GM21529 (cell line): ENCODE measurements around the gene OR2W3.

Experiments used
- ATAC-seq: cut with Tn5 transposase; IDR thresholded peaks from one replicate; pipeline ENCODE4 v1.9.1; 2021; ENCODE audit not compliant: unreplicated experiment

OR2W3 gene

DNA sequence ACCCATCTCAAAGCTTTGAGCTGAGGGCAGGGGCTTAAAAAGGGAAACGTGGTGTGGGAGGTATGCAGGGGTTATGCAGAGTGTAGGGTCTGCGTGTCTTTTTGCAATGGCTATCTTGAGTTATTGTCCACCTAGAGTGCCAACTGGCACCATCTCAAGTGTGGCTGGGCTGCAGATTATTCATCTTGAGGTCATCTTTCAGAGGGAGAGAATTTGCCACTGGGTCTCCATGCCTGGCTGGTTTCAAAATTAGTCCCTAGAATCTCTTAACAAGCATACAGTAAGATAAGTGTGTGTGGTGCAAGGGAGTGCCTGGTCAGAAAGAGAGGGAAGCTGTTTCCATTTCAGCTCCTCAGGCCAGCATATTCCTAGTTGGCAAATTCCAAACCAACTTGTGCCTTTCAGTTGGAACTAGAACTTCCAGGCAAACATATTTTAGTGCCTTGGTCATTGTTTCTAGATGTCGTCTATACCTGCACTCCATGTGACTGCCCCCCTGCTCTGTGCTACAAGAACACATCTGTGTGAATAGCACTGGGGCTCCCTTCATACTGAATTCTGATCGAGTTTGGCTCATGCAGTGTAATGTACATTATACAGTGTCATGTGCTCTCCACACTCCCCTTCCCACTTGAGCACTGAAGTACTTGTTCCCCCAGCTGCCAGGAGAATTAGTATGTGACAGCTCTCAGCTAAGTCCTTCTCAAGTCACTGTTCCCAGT, 19.7 kb downstream of the OR2W3 start:
- ATAC-seq = no peak

DNA sequence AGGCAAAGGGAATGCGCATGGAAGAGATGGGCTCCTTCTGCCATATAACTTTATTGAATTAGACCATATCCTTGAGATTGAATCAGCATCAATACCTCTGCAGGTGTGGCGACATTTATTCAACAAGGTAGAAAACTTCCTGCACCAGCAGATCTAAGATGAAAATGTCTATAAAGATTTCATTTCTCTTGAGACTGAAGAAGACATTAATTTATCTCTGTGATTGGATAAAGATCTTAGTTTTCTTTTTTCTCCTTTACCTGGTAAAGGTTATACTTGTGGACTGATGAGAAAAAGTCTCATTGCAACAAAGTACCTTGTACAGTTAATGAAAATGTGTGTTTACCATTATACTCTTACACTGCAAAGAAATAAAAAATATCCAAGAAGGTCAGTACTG, 24.6 kb downstream of the OR2W3 start, which contains the start of gene OR2T8:
Gene OR2T8 (plus strand): TSS at position 301 of the 400 bp plus-strand sequence. CDS start 766 bp downstream, outside the sequence.
- no peak for ATAC-seq

DNA sequence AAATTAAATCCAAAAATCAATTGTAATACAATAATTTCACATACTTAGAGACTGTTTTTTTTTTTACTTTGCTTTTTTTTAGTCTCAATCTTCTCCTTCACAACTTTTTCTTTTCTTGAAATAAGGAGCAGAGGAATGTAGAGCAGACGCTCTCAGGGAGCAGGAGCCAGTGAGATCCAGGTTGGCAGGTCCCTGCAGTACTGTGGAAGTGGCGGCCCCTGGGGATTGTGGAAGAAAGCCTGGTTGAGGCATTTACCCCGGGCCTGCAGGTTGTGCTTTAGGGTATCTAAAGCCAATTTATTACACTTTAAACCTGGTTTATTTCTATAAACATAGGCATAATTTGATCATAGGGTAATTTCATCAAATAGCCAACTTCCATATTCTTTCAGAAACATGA, 28.6 kb downstream of the OR2W3 start:
- ATAC-seq = no peak

DNA sequence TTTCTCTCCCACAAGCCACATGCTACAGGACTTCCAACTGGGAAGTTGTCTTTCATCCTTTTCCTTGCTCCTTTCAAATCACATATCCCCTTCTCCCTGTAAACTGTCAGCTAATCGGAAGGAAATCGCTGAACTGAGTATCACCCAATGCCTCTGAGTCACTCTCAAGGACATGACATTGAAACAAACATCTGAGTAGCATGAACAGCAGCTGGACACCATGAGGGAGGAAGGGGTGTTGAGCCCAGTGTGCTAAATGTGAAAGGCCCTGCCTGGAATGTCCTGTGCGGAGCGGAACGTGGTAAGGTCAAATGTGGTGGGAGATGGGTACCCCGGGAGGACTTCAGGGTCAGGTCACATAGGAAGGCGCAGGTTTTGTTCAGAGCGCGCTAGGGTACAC, 29.5 kb downstream of the OR2W3 start, which contains the start of gene OR2AJ1:
Gene OR2AJ1 (plus strand): TSS at position 22 of the 400 bp plus-strand sequence. CDS start 8,880 bp downstream, outside the sequence.
- ATAC-seq = no peak

DNA sequence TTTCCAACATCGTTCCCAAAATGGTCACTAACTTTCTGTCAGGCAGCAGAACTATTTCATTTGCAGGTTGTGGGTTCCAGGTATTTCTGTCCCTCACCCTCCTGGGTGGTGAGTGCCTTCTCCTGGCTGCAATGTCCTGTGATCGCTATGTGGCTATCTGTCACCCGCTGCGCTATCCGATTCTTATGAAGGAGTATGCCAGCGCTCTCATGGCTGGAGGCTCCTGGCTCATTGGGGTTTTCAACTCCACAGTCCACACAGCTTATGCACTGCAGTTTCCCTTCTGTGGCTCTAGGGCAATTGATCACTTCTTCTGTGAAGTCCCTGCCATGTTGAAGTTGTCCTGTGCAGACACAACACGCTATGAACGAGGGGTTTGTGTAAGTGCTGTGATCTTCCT, 38.6 kb downstream of the OR2W3 start:
- no peak for ATAC-seq

DNA sequence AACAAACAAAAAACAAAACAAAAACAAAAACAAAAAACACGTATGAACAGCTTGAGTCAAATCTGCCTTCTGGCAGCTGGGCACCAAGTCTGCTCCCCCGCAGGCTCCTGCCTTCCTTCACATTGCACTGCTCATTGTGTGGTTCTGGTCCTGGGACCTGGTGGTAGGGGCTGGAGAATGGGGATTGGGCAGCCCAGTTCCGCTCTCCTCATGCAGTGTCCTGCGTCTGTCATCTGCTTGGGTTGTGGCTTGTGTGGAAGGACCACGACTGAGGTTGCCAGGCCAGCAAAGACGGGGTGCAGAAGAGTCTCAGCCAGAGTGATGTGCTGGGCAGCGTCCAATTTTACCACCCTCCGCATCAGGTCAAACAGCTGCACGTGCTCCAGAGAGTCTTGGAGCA, 40.4 kb downstream of the OR2W3 start:
- ATAC-seq = no peak

DNA sequence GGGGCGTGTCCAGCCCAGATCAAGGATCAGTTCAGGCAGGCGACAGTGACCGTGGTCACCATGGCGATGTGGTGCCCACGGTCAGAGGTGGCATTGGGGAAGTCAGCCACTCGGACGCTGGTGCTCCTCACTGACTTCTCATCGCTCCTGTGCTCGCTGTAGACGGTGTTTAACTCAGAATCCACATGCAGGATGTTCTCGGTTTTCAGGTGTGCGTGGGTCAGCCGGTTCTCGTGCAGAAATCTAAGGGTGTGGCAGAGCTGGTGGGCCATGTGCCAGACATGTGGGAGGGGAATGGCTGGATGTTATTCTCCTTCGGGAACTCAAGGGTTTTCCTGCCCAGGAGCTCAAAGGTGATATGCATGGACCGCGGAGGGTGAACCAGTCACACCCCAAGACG, 41.0 kb downstream of the OR2W3 start:
- ATAC-seq = no peak

DNA sequence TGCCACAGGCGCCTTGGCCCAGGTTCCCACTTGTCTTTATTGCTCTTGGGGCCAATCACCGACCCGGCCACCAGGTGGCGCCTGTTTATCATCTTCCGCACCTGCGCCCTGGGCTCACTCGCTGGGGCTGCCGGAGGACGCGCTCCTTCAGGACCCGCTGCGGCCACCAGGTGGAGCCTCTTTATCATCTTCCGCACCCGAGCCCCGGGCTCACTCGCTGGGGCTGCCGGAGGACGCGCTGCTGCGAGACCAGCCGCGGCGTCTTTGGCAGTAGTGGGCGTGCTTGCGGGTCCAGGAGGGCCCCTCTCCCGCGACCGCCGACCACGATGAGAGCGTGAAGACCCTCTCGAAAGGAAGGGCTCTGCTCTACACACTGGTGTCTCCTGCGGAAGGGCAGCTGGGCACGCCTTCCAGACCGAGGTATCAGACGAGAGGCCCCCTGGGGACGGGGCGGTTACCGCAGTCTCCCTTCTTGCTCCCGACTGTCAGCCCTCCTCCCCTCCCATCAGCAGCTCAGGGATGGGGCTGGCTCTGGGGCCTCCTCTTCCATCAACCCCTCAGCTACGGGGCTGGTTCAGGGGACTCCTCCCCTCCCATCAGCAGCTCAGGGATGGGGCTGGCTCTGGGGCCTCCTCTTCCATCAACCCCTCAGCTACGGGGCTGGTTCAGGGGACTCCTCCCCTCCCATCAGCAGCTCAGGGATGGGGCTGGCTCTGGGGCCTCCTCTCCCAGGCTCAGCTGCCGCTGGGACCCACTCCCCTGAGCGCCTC, 41.8 kb downstream of the OR2W3 start:
- peak; percentile 100 for ATAC-seq

DNA sequence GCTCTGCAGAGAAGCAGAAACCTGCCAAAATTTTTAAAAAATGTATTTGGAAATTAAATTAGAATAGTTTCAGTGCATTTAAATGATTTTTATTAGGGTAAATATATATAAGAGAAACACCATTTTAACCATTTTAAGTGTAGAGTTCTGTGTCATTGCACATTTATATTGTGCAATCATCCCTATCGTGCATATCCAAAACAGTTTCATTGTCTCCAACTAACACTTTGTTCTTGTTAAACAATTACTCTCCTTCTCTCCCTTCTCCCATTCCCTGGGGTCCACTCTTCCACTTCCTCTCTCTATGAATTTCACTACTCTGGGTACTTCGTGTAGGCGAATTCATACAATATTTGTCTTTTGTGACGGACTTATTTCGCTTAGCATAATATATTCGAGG, 47.2 kb downstream of the OR2W3 start:
- no peak for ATAC-seq
